AG04450 (cell line): Measurements from ENCODE around the gene DNAI1. TPM values are rescaled to one million over a fixed set of nuclear protein-coding genes. Genes with fewer than 3 reads are reported as not detected.

ENCODE experiments used
- CTCF ChIA-PET: fragments of 300-600, 350-600 bp; formaldehyde crosslinking; extraction: SDS; loops from one replicate; lab custom pipeline; 2022; ENCODE audit warnings: antibody characterized with exemption, inconsistent platforms; lab: Charles Lee
- POLR2A ChIA-PET: fragments of 350-600 bp; formaldehyde crosslinking; extraction: SDS; loops from one replicate; lab custom pipeline; 2021; ENCODE audit warnings: antibody characterized with exemption, inconsistent platforms; lab: Yijun Ruan, JAX
- DNase-seq: peaks from one replicate; pipeline ENCODE4 v3.0.0-alpha.2; 2011; ENCODE audit warnings: low read depth, low spot score
- H3K27ac ChIP-seq: one replicate; pipeline ENCODE4 v1.5.1; 2012; ENCODE audit warnings: low read depth, low read length, control low read depth
- H3K27me3 ChIP-seq: one replicate; pipeline ENCODE4 v1.6.0; 2012; ENCODE audit warnings: low read length; ENCODE audit not compliant: control insufficient read depth, insufficient read depth
- H3K4me3 ChIP-seq: 2 replicates; pipeline ENCODE4 v1.5.1; 2011; ENCODE audit warnings: mild to moderate bottlenecking, low read depth, low read length, control low read depth
- H3K9me3 ChIP-seq: 2 replicates; pipeline ENCODE4 v1.5.1; 2012; ENCODE audit warnings: low read length; ENCODE audit not compliant: control insufficient read depth, insufficient read depth
- polyA plus RNA-seq: library from polyadenylated mRNA; depleted of rRNA; stranded (reverse); fragments of >200 nt; gene quantifications from 2 replicates; pipeline ENCODE4 v1.2.3, GENCODE V29; 2011
- TF ChIP-seq, protein P1 (sequence below): IDR thresholded peaks from 2 replicates; pipeline ENCODE4 v1.5.1; 2011; ENCODE audit warnings: low read depth, low read length, control low read depth, inconsistent platforms

Gene DNAI1
- polyA plus RNA-seq, 1 experiment: not detected

DNA sequence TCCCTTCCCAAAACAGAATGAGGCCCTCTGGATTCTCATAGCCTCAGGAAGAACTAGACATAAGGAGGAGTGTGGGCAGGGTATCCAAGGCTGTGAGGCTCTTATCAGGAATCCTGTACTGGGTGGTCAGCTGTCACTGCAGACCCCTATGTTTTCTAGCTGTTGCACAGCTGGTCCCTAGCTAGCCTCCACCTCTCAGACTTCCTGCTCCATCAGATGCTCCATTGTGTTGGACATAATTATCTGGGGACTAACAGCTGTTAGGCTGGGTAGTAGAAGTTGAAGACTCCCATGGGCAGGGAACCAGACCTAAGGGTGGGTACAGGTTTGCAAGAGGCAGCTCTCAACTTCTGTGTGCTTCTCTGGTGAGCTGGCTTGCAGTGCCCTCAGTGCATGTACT is 18.6 kb upstream of the DNAI1 start:
- Histone ChIP-seq H3K27ac (no peak overlapping the region), H3K4me3 (no peak overlapping the region), H3K9me3 (no peaks in the 10 kb centered on the region), H3K27me3 (no peaks in the 10 kb centered on the region)
- ChIA-PET CTCF (interaction anchor here (1.6 to 5.6 kb wide), 6 partner anchors 15 to 164 kb away, joined by 6 to 58 read pairs (median 8); no protein-coding TSS in a partner anchor), POLR2A (interaction anchor here (0.7 kb wide), 1 partner anchor 66 kb away, joined by 3 read pairs; no protein-coding TSS in a partner anchor)
- DNase-seq: no peak
- TF ChIP-seq, protein P1, sequence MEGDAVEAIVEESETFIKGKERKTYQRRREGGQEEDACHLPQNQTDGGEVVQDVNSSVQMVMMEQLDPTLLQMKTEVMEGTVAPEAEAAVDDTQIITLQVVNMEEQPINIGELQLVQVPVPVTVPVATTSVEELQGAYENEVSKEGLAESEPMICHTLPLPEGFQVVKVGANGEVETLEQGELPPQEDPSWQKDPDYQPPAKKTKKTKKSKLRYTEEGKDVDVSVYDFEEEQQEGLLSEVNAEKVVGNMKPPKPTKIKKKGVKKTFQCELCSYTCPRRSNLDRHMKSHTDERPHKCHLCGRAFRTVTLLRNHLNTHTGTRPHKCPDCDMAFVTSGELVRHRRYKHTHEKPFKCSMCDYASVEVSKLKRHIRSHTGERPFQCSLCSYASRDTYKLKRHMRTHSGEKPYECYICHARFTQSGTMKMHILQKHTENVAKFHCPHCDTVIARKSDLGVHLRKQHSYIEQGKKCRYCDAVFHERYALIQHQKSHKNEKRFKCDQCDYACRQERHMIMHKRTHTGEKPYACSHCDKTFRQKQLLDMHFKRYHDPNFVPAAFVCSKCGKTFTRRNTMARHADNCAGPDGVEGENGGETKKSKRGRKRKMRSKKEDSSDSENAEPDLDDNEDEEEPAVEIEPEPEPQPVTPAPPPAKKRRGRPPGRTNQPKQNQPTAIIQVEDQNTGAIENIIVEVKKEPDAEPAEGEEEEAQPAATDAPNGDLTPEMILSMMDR: no peak

DNA sequence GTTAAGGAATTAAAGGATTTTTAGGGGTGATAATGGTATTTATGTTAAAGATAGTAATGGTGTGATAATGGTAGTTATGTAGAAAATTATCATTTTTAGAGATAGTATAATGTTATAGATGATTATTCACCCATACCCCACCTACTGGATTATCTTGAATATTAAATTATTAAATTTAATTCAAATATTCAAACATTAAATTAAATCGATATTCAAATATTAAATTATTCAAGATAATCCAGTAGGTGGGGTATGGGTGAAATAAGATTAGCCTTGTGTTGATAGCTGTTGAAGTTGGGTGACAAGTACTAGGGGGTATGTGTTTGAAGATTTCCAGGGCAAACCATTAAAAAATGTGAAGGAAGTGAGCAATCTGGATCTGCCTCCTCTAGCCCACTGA is 15.8 kb upstream of the DNAI1 start:
- Histone ChIP-seq H3K27ac (no peak overlapping the region), H3K4me3 (no peak overlapping the region), H3K9me3 (no peaks in the 10 kb centered on the region), H3K27me3 (no peaks in the 10 kb centered on the region)
- CTCF ChIA-PET: interaction anchor here (1.4 to 6.4 kb wide), 2 partner anchors 39 to 148 kb away, joined by 5 to 44 read pairs; no protein-coding TSS in a partner anchor
- TF ChIP-seq, protein P1: no peak
- POLR2A ChIA-PET: no interaction called here
- DNase-seq: no peak

DNA sequence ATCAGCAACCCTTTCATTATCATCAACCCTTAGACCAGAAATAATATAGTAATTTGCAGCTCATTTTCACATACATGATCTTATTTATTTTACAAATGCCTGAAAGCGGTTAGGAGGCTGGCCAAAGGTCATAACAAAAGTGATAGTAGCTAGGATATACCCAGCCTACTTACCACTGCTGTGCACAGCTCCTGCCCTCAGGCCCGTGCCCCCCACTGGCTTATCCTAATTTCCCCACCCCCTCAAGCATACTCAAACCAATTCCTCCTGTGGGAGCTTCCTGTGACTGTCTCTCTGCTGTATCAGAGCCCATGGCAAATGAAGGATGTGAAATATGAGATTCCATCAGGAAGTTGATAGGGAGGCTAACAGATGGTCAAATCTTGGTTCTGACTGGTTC is 15.1 kb upstream of the DNAI1 start:
- ChIA-PET POLR2A (no interaction called here), CTCF (interaction anchor here (1.4 to 6.4 kb wide), 3 partner anchors 39 to 148 kb away, joined by 5 to 44 read pairs (median 15); no protein-coding TSS in a partner anchor)
- Histone ChIP-seq H3K9me3 (no peaks in the 10 kb centered on the region), H3K4me3 (no peak overlapping the region), H3K27me3 (no peaks in the 10 kb centered on the region), H3K27ac (no peak overlapping the region)
- TF ChIP-seq, protein P1: no peak
- no peak for DNase-seq

DNA sequence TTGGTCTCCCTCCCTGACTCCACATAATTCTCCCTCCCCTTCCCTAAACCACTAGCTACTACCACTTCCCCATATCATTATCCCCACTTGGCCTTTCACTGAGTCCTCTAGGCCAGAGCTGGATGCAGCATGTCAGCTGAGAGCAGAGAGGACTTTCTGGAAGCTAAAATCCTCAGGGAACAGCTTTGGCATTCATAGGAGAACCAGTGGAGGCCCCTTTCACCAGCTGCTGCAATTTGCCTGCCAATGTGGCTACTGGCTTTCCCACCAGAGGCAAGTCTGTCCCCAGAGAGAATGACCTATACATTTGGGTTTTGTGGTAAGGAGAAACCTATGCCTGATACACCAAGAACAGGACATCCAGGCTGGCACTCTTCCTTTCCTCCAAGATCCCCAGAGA is 14.6 kb upstream of the DNAI1 start:
- TF ChIP-seq, protein P1: no peak
- Histone ChIP-seq H3K4me3 (no peak overlapping the region), H3K27ac (no peak overlapping the region), H3K9me3 (no peaks in the 10 kb centered on the region), H3K27me3 (no peaks in the 10 kb centered on the region)
- ChIA-PET CTCF (interaction anchor here (1.4 to 6.4 kb wide), 3 partner anchors 40 to 147 kb away, joined by 5 to 44 read pairs (median 15); no protein-coding TSS in a partner anchor), POLR2A (no interaction called here)
- DNase-seq: no peak

DNA sequence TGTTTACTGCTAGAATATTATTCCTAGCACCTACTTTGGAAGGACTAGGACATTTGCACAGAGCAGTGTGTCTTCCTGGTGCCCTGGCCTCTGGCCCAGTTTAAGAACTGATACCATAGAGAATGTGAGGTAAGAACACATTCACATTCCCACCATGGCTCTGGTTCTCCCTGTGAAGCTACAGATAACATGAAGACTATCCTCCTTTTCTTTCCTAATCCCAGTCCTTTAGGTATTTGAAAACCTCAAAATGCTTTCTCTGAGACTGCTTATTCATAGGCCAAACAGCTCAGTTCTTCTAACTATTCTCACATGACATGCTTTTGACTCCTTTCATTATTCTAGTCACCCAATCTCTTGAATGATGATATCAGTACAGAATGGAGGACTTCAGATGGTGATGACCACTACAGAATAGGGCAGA is 12.1 kb upstream of the DNAI1 start:
- ChIA-PET POLR2A (interaction anchor here (1.0 kb wide), 1 partner anchor 12 kb away, joined by 3 read pairs; the partner anchor contains the start of genes DNAI1 and FAM219A), CTCF (interaction anchor here (0.7 to 6.4 kb wide), 7 partner anchors 10 to 157 kb away, joined by 3 to 44 read pairs (median 7); no protein-coding TSS in a partner anchor)
- no peak for DNase-seq
- H3K27ac ChIP-seq: no peak overlapping the region
- no peaks in the 10 kb centered on the region for H3K27me3 ChIP-seq
- no peaks in the 10 kb centered on the region for H3K9me3 ChIP-seq
- TF ChIP-seq, protein P1: no peak
- no peak overlapping the region for H3K4me3 ChIP-seq
